ENCODE results near the gene SLC44A1.
A peak's percentile ranks its signal among the peaks of the same experiment; 100 is the strongest.

Gene SLC44A1

DNA sequence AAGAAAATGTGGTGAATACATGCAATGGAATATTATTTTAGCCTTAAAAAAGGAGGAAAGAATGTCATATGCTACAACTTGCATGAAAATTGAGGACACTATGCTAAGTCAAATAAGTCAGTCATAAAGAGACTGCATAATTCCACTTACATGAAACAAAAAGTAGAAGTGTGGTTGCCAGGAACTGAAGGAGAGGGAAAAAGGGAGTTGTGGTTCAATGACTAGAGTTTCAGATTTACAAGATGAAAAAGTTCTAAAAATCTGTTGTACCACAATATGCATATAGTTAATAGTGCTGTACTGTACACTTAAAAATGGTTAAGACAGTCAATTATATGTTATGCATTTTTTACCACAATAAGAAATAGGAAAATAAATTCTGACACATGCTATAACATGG is 95.4 kb downstream of the SLC44A1 start:
- no peak for DNase-seq (ENCODE audit: low spot score)

DNA sequence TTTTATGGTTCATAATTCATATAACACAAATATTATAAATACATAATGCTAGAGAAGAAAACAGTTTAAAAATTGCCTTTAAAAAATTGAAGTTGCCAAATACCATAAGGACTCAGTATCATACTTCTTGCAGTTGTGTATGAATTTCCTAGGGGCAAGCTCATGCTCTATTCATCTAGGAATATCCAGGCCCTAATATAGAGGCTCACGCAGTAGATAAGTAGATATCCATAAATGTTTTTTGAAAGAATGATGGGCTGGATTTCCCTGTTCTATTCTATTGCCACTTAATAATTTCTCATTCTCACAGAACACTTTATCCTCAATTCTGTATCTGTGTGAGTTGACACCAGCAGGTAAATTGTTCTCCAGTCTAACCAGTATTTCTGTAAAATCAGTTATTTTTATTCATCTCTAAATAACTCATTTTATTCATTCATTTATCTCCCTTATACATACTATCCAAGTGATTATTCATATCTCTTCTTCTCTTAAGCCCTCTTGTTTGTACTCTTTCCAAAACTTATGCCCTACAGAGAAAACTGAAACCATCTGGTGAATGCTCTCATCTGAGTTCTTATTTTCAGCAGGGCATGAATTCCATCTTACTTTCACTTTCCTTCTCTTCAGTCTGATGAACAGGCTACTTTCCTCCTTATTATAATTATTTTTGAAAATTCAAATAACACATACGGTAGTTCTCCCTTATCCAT is 97.1 kb downstream of the SLC44A1 start:
- no peak for DNase-seq (ENCODE audit: low spot score)

DNA sequence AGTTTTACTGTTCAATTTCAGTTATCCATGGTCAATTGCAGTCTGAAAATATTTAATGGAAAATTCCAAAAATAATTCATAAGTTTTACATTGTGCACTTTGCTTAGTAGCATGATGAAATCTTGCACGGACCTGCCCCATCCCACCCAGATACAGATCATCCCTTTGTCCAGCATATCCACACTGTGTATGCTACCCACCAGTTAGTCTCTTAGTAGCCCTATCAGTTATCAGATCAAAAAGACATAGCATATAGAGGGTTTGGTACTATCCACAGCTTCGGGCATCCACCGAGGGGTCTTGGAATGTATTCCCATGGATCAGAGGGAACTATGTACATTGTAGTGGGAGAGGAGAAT is 97.7 kb downstream of the SLC44A1 start:
- no peak for DNase-seq (ENCODE audit: low spot score)

GRCh38 chr9:105344283-105344682 is 99.8 kb downstream of the SLC44A1 start:
- no peak for DNase-seq (ENCODE audit: low spot score)

DNA sequence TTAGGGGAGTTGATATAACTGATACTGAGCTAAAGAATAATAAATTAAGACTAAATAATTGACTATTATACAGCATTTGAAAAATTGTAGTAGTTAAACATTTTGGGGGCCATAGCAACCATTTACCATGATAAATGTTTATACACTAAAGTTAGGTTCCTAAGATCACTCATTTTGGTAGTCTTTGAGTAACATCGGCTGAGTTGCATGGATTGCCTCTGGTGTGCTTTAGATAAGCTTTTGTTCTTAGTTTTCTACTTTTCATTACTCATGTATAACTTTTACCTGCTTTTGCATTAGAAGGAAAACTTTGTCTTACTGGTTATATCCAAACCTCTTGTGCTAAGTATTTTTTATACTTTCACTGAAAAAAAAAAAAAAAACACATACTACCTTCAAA is 101.2 kb downstream of the SLC44A1 start:
- DNase-seq (ENCODE audit: low spot score) = no peak

GRCh38 chr9:105346273-105346672 is 101.8 kb downstream of the SLC44A1 start:
- no peak for DNase-seq (ENCODE audit: low spot score)

GRCh38 chr9:105354448-105354847 is 110.0 kb downstream of the SLC44A1 start:
- DNase-seq (ENCODE audit: low spot score) = no peak

DNA sequence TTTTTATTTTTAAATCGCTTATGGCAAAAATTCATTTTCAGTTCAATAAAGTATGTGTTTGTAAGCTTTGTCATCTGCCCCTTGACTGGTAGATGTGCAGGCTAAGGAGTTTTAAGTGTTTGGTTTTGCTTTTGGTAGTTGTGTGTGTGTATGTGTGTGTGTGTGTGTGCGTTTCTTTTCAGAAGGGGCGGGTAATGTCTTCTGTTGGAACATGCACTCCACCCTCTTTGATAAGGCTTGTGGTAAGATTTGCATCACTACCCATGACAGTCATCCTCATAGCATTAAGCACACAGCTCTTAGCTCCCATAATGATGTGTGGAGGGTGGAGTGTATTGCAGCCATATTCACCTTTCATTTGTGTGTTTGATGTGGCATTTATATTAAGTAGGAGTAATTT is 111.3 kb downstream of the SLC44A1 start:
- DNase-seq (ENCODE audit: low spot score) = peak; percentile 7

- no peak for DNase-seq (ENCODE audit: low spot score)
Measured at GRCh38 chr9:105357937-105358336, 113.5 kb downstream of the SLC44A1 start.

DNA sequence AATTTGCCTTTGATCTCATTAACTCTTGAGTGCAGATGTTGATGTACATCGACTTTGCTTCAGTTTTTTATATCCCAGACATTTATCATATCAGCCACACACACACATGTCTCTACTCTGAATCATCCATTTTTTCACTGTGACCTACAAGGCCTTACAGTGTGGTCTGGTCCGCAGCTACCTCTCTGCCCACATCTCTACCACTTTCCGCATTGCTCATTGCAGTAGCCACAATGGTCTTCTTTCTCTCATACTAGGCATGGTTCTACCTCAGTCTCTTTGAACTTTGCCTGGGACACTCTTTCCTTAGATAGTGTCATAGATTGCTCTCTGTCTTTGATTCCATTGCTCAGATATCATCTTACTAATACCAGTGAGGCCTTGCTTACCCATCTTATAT is 115.4 kb downstream of the SLC44A1 start:
- DNase-seq (ENCODE audit: low spot score) = no peak

- no peak for DNase-seq (ENCODE audit: low spot score)
Measured at GRCh38 chr9:105360344-105360743, 115.9 kb downstream of the SLC44A1 start.

GRCh38 chr9:105361873-105362272 is 117.4 kb downstream of the SLC44A1 start:
- DNase-seq (ENCODE audit: low spot score) = no peak

DNA sequence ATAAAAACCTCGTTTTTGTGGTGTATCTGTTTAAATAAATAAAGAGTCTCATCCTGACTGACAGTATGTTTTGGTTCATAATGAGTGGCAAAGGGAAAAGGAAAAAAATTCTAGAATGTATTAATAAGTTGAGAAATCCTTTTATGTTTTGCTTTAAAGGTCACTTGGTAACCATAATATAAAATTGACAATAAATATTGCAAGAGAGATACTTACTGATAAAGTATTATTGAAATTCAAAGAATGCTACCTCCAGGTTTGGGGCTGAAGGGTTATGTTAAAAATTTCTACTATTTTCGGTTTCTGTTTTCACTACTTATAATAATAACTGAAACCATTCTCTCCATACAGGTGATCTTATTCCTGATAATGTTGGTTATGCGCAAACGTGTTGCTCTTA is 118.0 kb downstream of the SLC44A1 start:
- DNase-seq (ENCODE audit: low spot score) = no peak

DNA sequence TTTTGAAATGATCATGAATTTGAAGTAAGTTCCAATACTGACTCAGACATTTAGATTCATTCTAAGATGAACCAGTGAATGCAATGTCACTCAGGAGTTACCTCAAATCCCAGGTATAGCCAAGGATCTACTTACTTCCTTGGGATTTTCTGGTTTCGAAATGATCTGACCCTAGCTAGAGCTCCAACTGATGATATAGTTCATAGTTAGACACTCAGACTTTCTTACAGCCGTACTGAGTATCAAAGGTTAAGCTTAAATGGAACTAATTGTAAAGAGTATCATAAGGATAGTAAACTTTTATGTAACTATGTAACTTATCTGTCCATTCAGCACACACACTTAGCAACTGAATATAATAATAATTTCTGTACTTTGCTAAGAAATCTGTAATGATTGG is 119.4 kb downstream of the SLC44A1 start:
- no peak for DNase-seq (ENCODE audit: low spot score)

- DNase-seq (ENCODE audit: low spot score) = no peak
Measured at GRCh38 chr9:105369911-105370310, 125.5 kb downstream of the SLC44A1 start.

GRCh38 chr9:105373723-105374122 is 129.3 kb downstream of the SLC44A1 start:
- DNase-seq (ENCODE audit: low spot score) = no peak

GRCh38 chr9:105375323-105375722 is 130.9 kb downstream of the SLC44A1 start:
- DNase-seq (ENCODE audit: low spot score) = no peak

GRCh38 chr9:105376893-105377292 is 132.4 kb downstream of the SLC44A1 start:
- no peak for DNase-seq (ENCODE audit: low spot score)

DNA sequence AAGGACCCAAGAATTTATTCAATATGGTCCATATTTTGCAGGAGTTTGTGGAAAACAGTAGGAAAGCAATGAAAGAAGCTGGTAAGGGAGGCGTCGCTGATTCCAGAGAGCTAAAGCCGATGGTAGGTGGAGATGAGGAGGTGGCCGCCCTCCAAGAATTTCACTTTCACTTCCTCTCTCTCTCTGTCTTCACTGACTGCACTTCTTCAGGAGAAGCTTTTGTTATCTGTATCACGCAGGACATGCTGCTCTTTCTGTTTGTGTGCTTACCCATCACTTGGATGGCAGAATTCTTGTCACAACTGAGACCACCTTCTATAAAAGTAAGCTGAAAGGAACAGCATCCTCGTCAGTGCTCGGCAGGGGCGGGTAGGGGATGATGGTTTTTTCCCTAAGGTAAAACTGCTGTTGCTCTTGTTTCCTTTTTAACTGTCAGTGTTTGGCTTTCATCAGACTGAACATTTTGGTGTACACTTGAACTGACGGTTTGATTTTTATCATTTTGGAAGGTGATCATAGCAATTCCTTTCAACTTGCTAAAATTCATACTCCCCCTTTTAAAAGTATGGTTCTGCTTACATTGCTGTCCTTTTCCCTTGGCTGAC is 141.0 kb downstream of the SLC44A1 start:
- DNase-seq (ENCODE audit: low spot score) = peak; percentile 38

DNA sequence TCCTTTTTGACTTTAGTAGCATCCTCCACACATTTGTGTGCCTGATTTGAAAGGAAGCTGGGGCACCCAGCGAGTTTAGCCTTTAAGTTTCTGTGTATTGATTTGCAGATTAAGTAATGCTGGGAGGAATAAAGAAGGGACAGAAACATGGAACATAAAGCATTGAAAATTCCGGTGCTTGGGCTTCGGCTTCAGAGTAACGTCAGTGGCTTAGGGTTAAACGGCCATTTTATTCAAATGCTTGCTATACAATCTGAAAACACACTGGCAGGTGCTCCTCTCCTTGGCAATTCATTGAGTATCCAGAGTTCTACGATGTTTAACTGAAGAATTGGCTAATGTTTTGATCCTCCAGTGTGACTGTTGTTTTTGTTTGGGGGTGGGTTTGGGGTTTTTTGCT is 145.3 kb downstream of the SLC44A1 start:
- no peak for DNase-seq (ENCODE audit: low spot score)

- DNase-seq (ENCODE audit: low spot score) = no peak
Measured at GRCh38 chr9:105390871-105391270, 146.4 kb downstream of the SLC44A1 start.

GRCh38 chr9:105391288-105391687 is 146.8 kb downstream of the SLC44A1 start:
- DNase-seq (ENCODE audit: low spot score) = no peak

DNA sequence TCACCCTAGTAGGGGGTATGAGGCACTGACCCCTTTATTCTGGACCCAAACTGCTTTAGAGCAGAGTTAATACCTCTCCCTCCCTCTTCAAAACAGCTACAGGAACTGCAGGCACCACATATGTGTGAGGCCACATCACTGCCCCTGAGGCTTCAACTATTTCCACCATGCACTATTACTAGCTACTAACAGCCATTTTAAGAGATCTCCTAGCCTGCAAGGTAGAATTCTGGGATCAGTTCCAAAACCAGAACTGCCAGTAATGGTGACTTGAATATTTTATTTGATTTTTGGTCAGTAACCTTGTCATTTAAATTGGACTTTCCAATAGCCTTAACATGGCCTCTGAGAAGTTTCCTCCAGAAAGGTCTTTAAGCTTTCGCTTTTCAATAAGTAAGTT is 148.1 kb downstream of the SLC44A1 start:
- DNase-seq (ENCODE audit: low spot score) = no peak
